ENCODE data around the gene BCL2L1. TPM values are rescaled to one million over a fixed set of nuclear protein-coding genes. Genes with fewer than 3 reads are reported as not detected.
A peak's percentile ranks its signal among the peaks of the same experiment; 100 is the strongest.

The BCL2L1 gene
- total RNA-seq, 1 experiment from 2014 or later = 469 TPM

DNA sequence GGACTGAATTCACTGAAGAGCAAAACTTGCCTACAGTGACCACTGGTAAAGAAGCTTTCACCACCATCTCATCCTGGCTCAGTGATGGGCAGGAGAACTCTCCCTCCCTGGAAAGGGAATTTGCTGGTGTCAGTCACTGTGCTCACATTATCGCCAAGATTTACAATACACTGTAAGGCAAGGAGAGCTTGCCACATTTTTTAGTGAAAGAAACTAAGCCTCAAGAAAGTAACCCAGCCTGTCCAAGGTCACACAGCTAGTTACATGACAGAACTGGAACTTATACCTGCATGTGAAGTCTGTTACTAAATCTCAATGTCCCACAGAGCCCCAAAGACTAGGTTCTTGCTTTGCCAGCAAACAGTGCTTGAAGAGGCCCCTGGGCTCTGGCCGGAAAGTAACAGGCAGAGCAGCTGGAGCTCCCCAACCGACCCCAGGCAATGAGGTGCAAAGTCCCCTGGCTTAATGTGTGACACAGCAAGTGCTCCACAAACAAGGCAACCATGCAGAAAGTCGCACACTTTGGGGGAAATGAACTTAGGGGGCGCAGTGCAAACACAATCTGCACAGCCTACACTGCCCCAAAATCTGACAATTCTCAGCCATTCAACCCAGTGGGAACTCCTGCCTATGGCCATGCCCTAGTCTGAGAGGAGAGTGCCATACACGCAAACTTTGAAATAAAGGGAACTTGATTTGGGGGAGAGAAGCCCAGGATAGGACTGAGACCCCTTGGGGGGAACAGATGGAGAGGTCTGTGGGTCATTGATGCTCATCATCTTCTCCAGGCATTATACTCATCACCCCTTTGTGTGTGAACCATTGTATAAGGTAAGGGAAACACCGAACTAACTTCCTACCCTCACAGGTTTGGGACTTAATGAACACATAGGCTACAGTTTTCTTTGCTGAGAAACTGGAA lies 1.9 kb downstream of the BCL2L1 start:
- Histone ChIP-seq H3K36me3 (ENCODE audit: control insufficient read depth, insufficient read depth, low read length) (peaks cover 20% of the 10 kb centered on the region), H3K4me1 (peaks cover 39% of the 10 kb centered on the region), H3K9me3 (no peaks in the 10 kb centered on the region), H3K27me3 (replicated peaks; ENCODE audit: control insufficient read depth, insufficient read depth, low read length) (no peaks in the 10 kb centered on the region), H3K4me3 (ENCODE audit: low read depth, low read length) (peak overlapping the region; percentile 75)
- peak; percentile 80 to 92 for DNase-seq
- TSS peak; percentile 63 for BruUV-seq (replicated peaks)
- H3K9me3 Mint-ChIP-seq (ENCODE audit: unreplicated experiment) = no peaks in the 10 kb centered on the region
- ChIA-PET POLR2A (interaction anchor here (0.6 to 6.5 kb wide), 22 partner anchors 10 to 507 kb away, joined by 3 to 178 read pairs (median 18); partner anchors contain the start of genes ID1 and TPX2), CTCF (interaction anchor here (0.6 to 6.4 kb wide), 24 partner anchors 8 to 199 kb away, joined by 3 to 394 read pairs (median 6); partner anchors contain the start of gene TPX2)
- H3K36me3 Mint-ChIP-seq (ENCODE audit: insufficient read depth, unreplicated experiment) = peaks cover 84% of the 10 kb centered on the region
- peak overlapping the region; percentile 97 for H3K27ac Mint-ChIP-seq (ENCODE audit: unreplicated experiment)
- H3K27me3 Mint-ChIP-seq (ENCODE audit: insufficient read depth, unreplicated experiment) = no peaks in the 10 kb centered on the region
- peak overlapping the region; percentile 96 for H3K4me3 Mint-ChIP-seq (ENCODE audit: unreplicated experiment)
- H3K4me1 Mint-ChIP-seq (ENCODE audit: low read depth, unreplicated experiment) = peaks cover 40% of the 10 kb centered on the region
- intact Hi-C loops (cut with micrococcal nuclease; ENCODE audit: unreplicated experiment) = loop anchor here (1.0 kb wide), 7 partner anchors 8 to 147 kb away; no protein-coding TSS in a partner anchor
- TF ChIP-seq CTCF (IDR thresholded peaks at IDR 0.05; ENCODE audit: insufficient read depth in 1 of 2, low read depth in 1 of 2, low read length in 1 of 2, severe bottlenecking in 1 of 2, unreplicated experiment in 1 of 2) = peak; percentile 18 to 25

DNA sequence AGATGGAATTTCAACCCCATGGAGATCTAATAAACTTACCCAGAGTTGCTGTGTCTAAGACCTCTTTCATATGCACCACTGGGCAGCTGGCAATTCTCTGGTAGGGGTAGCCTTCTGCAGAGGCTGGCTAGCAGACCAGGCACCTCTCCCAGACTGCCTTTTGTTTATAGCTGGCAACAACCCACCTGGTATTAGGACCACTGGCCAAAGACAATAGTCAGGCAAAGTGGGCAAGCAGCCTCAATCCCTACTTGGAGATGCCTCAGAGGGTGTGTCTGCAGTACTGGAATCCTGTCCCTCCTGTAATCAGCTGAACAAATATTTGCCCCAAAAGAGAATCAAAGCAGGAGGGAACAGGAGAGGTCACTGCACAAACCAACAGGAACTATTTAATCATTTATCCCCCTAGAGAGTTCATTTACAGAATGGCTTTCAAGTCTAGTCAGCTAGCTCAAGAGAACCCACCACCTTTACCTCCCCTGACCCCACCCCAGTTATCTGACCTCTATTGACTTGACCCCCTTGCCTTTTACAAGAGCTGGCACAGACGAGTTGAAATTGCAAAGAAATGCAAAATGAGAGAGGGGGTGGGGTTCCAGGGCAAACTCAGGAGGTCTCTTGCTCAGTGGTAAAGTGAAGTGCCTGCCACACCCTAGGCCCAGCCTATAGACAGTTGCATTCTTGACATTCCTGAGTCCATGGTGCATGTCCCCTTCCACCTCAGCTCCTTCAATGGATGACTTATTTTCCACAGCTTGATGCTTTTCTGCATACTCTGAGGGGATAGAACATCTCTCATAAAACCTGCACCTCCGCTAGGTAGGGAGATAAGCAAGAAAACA lies 2.8 kb downstream of the BCL2L1 start:
- no TSS peak for BruUV-seq (replicated peaks)
- H3K36me3 ChIP-seq (ENCODE audit: control insufficient read depth, insufficient read depth, low read length) = peaks cover 22% of the 10 kb centered on the region

More for the DNA sequence above, 2.8 kb downstream of the BCL2L1 start:
- POLR2A ChIA-PET = interaction anchor here (0.6 to 6.5 kb wide), 23 partner anchors 9 to 508 kb away, joined by 3 to 178 read pairs (median 10); partner anchors contain the start of genes ID1 and TPX2
- CTCF ChIA-PET = interaction anchor here (0.6 to 6.4 kb wide), 22 partner anchors 8 to 199 kb away, joined by 3 to 394 read pairs (median 5); partner anchors contain the start of gene TPX2
- DNase-seq = peak; percentile 99 to 100
- no peaks in the 10 kb centered on the region for H3K27me3 ChIP-seq (replicated peaks; ENCODE audit: control insufficient read depth, insufficient read depth, low read length)
- TF ChIP-seq CTCF (IDR thresholded peaks at IDR 0.05; ENCODE audit: insufficient read depth in 1 of 2, low read depth in 1 of 2, low read length in 1 of 2, severe bottlenecking in 1 of 2, unreplicated experiment in 1 of 2) = no peak
- peaks cover 45% of the 10 kb centered on the region for H3K4me1 Mint-ChIP-seq (ENCODE audit: low read depth, unreplicated experiment)
- peak overlapping the region; percentile 97 for H3K27ac Mint-ChIP-seq (ENCODE audit: unreplicated experiment)
- H3K9me3 ChIP-seq = no peaks in the 10 kb centered on the region
- H3K4me3 ChIP-seq (ENCODE audit: low read depth, low read length) = peak overlapping the region; percentile 75
- H3K4me3 Mint-ChIP-seq (ENCODE audit: unreplicated experiment) = peak overlapping the region; percentile 96
- intact Hi-C loops (cut with micrococcal nuclease; ENCODE audit: unreplicated experiment) = loop anchor here (1.0 kb wide), 7 partner anchors 8 to 147 kb away; no protein-coding TSS in a partner anchor
- H3K4me1 ChIP-seq = peaks cover 46% of the 10 kb centered on the region
- no peaks in the 10 kb centered on the region for H3K9me3 Mint-ChIP-seq (ENCODE audit: unreplicated experiment)
- peaks cover 93% of the 10 kb centered on the region for H3K36me3 Mint-ChIP-seq (ENCODE audit: insufficient read depth, unreplicated experiment)
- H3K27me3 Mint-ChIP-seq (ENCODE audit: insufficient read depth, unreplicated experiment) = no peaks in the 10 kb centered on the region

Data from Caco-2 (cell line).